Endothelial cell (in vitro differentiated cells): ENCODE results near the gene FAM200B. TPM values are rescaled to one million over a fixed set of nuclear protein-coding genes. Genes with fewer than 3 reads are reported as not detected.

Experiments
- DNase-seq: peaks from one replicate; pipeline ENCODE4 v3.0.0; 2021; ENCODE audit warnings: low spot score
- H3K27ac Mint-ChIP-seq: one replicate; pipeline ENCODE4 v1.8.0; 2021; ENCODE audit warnings: mixed read lengths, inconsistent platforms; ENCODE audit not compliant: unreplicated experiment
- H3K27me3 Mint-ChIP-seq: one replicate; pipeline ENCODE4 v1.8.0; 2021; ENCODE audit warnings: mild to moderate bottlenecking, moderate library complexity, mixed read lengths, inconsistent platforms; ENCODE audit not compliant: unreplicated experiment
- H3K36me3 Mint-ChIP-seq: one replicate; pipeline ENCODE4 v1.8.0; 2021; ENCODE audit warnings: mild to moderate bottlenecking, low read depth, mixed read lengths, inconsistent platforms; ENCODE audit not compliant: unreplicated experiment
- H3K4me1 Mint-ChIP-seq: one replicate; pipeline ENCODE4 v1.8.0; 2021; ENCODE audit warnings: mild to moderate bottlenecking, mixed read lengths, inconsistent platforms; ENCODE audit not compliant: unreplicated experiment
- H3K4me3 Mint-ChIP-seq: one replicate; pipeline ENCODE4 v1.8.0; 2021; ENCODE audit warnings: mild to moderate bottlenecking, mixed read lengths, inconsistent platforms; ENCODE audit not compliant: unreplicated experiment
- H3K9me3 Mint-ChIP-seq: one replicate; pipeline ENCODE4 v1.8.0; 2021; ENCODE audit warnings: mixed read lengths, inconsistent platforms; ENCODE audit not compliant: unreplicated experiment
- CTCF ChIP-seq: fragments of 200-600 bp; sonication (generic); IDR thresholded peaks from one replicate; pipeline ENCODE4 v1.5.0; 2021; ENCODE audit warnings: antibody characterized with exemption; ENCODE audit not compliant: unreplicated experiment
- total RNA-seq: library from RNA; stranded (reverse); fragmentation: NEBNext Ultra II Directional; extraction: Animal tissue kit (Norgen Biotek cat#: 25700); gene quantifications from one replicate; pipeline ENCODE4 v1.2.1, GENCODE V29; 2021; ENCODE audit not compliant: unreplicated experiment

The FAM200B gene
- total RNA-seq, 1 donor from 2014 or later: 22.8 TPM

- Mint-ChIP-seq H3K4me3 (no peak overlapping the region), H3K27ac (no peak overlapping the region), H3K9me3 (no peaks in the 10 kb centered on the region)
These were observed 24.3 kb upstream of the FAM200B start for GRCh38 chr4:15657366-15657765.

GRCh38 chr4:15658136-15658770, 23.4 kb upstream of the FAM200B start:
- Mint-ChIP-seq H3K4me3 (no peak overlapping the region), H3K9me3 (no peaks in the 10 kb centered on the region), H3K27me3 (peaks cover 13% of the 10 kb centered on the region), H3K27ac (no peak overlapping the region), H3K4me1 (peaks cover 20% of the 10 kb centered on the region), H3K36me3 (no peaks in the 10 kb centered on the region)
- DNase-seq: no peak
- TF ChIP-seq CTCF: no peak

More at GRCh38 chr4:15657366-15657765, 24.3 kb upstream of the FAM200B start:
- peaks cover 13% of the 10 kb centered on the region for H3K27me3 Mint-ChIP-seq
- H3K36me3 Mint-ChIP-seq: no peaks in the 10 kb centered on the region
- TF ChIP-seq CTCF: no peak
- peaks cover 23% of the 10 kb centered on the region for H3K4me1 Mint-ChIP-seq
- no peak for DNase-seq

GRCh38 chr4:15658781-15659180, 22.8 kb upstream of the FAM200B start:
- no peak for TF ChIP-seq CTCF
- no peaks in the 10 kb centered on the region for H3K36me3 Mint-ChIP-seq
- peaks cover 16% of the 10 kb centered on the region for H3K4me1 Mint-ChIP-seq
- no peak overlapping the region for H3K4me3 Mint-ChIP-seq
- no peak overlapping the region for H3K27ac Mint-ChIP-seq
- DNase-seq: no peak
- peaks cover 12% of the 10 kb centered on the region for H3K27me3 Mint-ChIP-seq
- H3K9me3 Mint-ChIP-seq: no peaks in the 10 kb centered on the region

GRCh38 chr4:15659768-15660570, 21.7 kb upstream of the FAM200B start:
- Mint-ChIP-seq H3K27ac (no peak overlapping the region), H3K4me1 (peaks cover 10% of the 10 kb centered on the region), H3K27me3 (peaks cover 10% of the 10 kb centered on the region), H3K9me3 (no peaks in the 10 kb centered on the region), H3K36me3 (no peaks in the 10 kb centered on the region), H3K4me3 (no peak overlapping the region)
- TF ChIP-seq CTCF: no peak
- no peak for DNase-seq
